B cell (primary cell): ENCODE measurements around the gene SLC3A2.

Source experiments
- CTCF ChIP-seq: fragments of 200-600 bp; IDR thresholded peaks from one replicate; pipeline ENCODE4 v1.8.0; 2022; ENCODE audit warnings: antibody characterized with exemption, mild to moderate bottlenecking
- EZH2 ChIP-seq: IDR thresholded peaks from 2 replicates; pipeline ENCODE4 v1.6.1; 2012; ENCODE audit warnings: borderline replicate concordance, low read depth, mild to moderate bottlenecking, moderate library complexity, low read length; ENCODE audit not compliant: insufficient read depth, poor library complexity, severe bottlenecking

GRCh38 chr11:62858201-62858600 is 22.5 kb upstream of the SLC3A2 start:
- TF ChIP-seq CTCF (no peak), EZH2 (no peak)
